CD1c-positive myeloid dendritic cell (primary cell): ENCODE measurements around the gene STXBP5.

Source experiments
- DNase-seq: peaks from one replicate; pipeline ENCODE4 v3.0.0-alpha.2; 2016; ENCODE audit errors: extremely low spot score

The STXBP5 gene

GRCh38 chr6:147204060-147204785, at the start of gene STXBP5:
STXBP5 (plus strand) TSS chr6:147204417; CDS start chr6:147204533, 116 bp downstream.
- DNase-seq: peak; percentile 56

GRCh38 chr6:147154454-147154853, 49.8 kb upstream of the STXBP5 start:
- no peak for DNase-seq

- no peak for DNase-seq
These were observed 48.0 kb upstream of the STXBP5 start for GRCh38 chr6:147156218-147156617.

- no peak for DNase-seq
These were observed 47.3 kb upstream of the STXBP5 start for GRCh38 chr6:147156799-147157382.

- no peak for DNase-seq
These were observed 46.3 kb upstream of the STXBP5 start for GRCh38 chr6:147157930-147158329.

GRCh38 chr6:147158881-147159280, 45.3 kb upstream of the STXBP5 start:
- DNase-seq: no peak

GRCh38 chr6:147159536-147160374, 44.5 kb upstream of the STXBP5 start:
- no peak for DNase-seq

GRCh38 chr6:147160593-147160992, 43.6 kb upstream of the STXBP5 start:
- no peak for DNase-seq

- DNase-seq: no peak
These were observed 42.8 kb upstream of the STXBP5 start for GRCh38 chr6:147161253-147161973.

GRCh38 chr6:147161974-147162495, 42.2 kb upstream of the STXBP5 start:
- no peak for DNase-seq

GRCh38 chr6:147164761-147165160, 39.5 kb upstream of the STXBP5 start:
- no peak for DNase-seq

- DNase-seq: no peak
These were observed 37.8 kb upstream of the STXBP5 start for GRCh38 chr6:147166360-147166944.

GRCh38 chr6:147166992-147167391, 37.2 kb upstream of the STXBP5 start:
- no peak for DNase-seq

GRCh38 chr6:147167576-147168461, 36.4 kb upstream of the STXBP5 start:
- no peak for DNase-seq

- no peak for DNase-seq
These were observed 34.7 kb upstream of the STXBP5 start for GRCh38 chr6:147169529-147169928.

- no peak for DNase-seq
These were observed 33.9 kb upstream of the STXBP5 start for GRCh38 chr6:147170269-147170668.

- DNase-seq: no peak
These were observed 31.1 kb upstream of the STXBP5 start for GRCh38 chr6:147173140-147173539.

GRCh38 chr6:147173675-147174308, 30.4 kb upstream of the STXBP5 start:
- no peak for DNase-seq

- no peak for DNase-seq
These were observed 27.4 kb upstream of the STXBP5 start for GRCh38 chr6:147176795-147177194.

- no peak for DNase-seq
These were observed 26.9 kb upstream of the STXBP5 start for GRCh38 chr6:147177286-147177685.
